Activated T-cell treated with anti-CD3 and anti-CD28 coated beads, Interleukin-2, amount 50 U/mL, for 1 hour (primary cell): ENCODE results near the gene PRSS27.
"Not testable (repeated sequence)": the region's sequence is repeated elsewhere in the genome, so short reads cannot be mapped to it uniquely, and the experiment has no call there.

ENCODE experiments used
- DNase-seq: peaks from one replicate; pipeline ENCODE4 v3.0.0-alpha.2; 2020

PRSS27 gene

DNA sequence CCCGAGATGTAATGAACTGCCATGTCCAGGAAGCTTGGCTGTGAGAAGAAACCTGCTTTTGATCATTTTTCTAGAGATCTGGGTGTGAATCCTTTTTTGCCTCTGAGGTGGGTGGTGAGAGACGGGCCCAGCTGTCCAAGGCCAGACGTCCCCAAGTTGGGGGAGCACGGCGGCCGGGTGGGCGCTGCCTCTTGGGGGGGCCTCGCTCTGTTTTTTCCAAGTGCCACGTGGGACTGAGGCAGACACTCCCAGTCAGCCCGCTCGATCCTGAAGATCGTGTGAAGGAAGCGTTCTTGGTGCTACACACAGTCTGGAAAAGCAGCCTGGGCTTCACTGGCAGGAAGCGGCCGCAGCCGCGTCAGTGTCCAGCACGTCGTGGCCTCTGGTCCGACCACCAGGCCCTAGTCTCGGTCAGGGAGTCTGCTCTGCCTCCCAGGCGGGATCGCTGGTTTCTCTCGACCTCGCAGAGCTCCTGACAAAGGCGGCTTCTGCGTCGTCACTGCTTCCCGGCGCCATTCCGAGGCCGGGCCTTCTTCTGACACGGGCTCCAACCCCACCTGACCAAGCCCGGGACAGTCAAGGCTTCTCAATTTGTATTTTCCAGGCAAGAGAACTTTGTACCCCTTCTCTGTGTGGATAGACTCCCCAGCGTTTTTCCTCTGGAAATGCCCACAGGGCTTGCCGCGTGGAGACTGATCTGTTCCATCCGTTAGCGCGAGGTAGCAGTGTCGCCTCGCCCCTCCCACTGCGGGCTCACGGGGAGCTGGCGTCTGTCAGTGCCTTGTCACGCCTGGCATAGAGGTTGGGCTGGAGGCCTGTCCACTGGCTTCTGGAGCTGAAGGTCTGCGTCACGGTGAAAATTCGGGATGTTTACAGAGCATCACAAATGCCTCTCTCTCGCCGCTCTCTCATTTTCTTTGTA lies 12.4 kb downstream of the PRSS27 start:
- DNase-seq = no peak

GRCh38 chr16:2706611-2707311 lies 13.3 kb downstream of the PRSS27 start:
- DNase-seq = no peak

DNA sequence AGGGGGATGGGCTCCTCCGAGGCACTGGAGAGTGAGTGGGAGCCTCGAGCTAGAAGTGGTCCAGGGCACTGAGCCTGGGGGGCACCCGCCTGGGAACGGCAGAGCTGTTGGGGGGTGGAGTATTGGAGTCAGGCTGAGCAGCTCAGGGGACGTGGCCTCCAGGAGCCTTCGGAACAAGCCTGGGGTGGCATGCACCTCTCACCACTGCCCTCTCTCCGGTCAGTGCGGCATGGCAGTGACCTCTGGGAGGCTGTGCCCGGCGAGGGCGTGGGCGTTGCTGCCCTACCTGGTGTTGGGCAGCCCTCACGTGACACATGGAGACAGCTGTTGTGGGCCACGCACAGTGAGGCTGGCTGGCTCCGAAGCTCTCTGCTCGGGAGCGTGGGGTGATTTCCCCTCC lies 13.9 kb downstream of the PRSS27 start:
- DNase-seq = no peak

- DNase-seq = no peak
These were observed 14.7 kb downstream of the PRSS27 start for GRCh38 chr16:2705351-2705750.

- DNase-seq = no peak
These were observed 15.1 kb downstream of the PRSS27 start for GRCh38 chr16:2704983-2705275.

GRCh38 chr16:2704166-2704982 lies 15.7 kb downstream of the PRSS27 start:
- no peak for DNase-seq

DNA sequence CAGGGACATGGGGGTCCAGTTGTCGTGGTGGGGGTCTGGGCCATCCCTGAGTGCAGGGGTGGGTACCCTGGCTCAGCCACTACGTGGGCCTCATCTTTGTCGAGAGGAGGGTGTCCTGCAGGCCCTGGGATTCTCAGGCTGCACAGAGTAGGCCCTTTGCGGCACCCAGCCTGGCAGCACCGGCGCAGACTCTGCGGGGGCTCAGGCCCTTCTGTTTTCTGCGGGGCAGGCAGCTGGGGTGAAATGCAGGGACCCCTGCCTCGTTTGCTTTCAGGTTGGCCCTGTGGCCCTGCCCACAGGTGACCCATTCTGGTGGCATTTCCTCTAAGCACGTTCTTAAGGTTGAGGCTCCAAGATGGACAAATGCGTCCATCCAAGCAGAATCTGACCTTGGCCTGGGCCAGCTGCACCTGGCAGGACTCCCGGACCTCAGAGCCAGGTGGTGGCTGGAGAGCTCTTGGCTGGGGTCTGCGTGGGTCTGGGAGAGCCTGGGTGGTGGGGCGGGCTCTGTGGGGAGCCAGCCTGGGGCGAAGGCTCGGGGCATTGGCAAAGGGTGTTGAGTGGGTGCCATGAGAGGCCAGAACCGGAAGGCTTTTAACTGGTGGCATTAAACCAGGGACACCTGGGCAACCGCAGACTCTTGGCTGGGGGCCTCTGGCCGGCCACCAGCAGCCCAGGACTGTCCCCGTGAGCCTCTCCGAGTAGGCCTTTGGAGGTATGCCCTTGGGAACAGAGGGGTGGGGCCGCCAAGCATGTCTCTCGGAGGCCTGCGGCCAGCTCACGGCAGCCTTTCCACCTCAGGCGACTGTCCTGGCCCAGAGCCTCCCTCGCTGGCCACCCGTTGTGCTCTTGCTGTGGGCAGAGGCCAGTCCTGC lies 16.9 kb downstream of the PRSS27 start:
- no peak for DNase-seq

DNA sequence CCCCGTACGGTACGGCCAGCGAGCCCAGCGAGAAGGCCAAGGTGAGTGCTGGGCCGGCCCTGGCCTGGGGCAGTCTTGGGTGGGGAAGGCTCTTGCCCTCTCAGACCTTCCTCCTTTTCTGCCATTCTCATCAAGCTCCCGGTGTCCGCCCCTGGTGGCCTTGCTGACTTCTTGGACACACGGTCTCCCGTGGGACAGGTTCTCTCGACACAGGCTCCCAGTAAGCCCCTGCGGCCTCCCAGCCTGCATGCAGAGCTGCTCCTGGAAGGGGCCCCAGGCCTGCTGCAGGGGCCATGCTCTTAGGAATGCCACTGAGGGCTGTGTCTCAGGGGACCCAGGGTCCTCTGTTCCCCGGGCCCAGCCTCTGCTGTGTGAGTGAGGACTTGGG lies 17.6 kb downstream of the PRSS27 start:
- DNase-seq = no peak

GRCh38 chr16:2701713-2702437 lies 18.1 kb downstream of the PRSS27 start:
- no peak for DNase-seq

DNA sequence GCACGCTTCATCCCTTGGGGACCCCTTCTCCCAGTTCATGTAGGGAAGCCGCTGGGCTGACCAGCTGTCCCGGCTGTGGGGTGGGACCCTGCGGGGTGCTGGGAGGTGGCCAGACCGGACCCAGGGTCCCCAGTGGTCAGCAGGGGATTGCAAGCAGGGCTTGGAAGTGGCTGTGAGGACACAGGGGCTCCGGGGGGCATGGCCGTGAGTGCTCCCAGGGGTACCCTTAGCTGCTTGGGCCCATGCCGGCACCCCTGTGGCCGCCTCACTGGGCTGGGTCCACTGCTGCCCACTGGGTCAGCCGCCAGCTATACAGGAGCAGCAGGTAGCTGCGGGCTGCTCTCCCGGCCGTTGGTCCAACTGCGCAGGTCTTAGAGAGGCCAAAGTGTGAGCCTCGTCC lies 18.8 kb downstream of the PRSS27 start:
- no peak for DNase-seq

GRCh38 chr16:2700786-2701185 lies 19.2 kb downstream of the PRSS27 start:
- no peak for DNase-seq

- no peak for DNase-seq
These were observed 20.0 kb downstream of the PRSS27 start for GRCh38 chr16:2699791-2700600.

- DNase-seq = no peak
These were observed 20.9 kb downstream of the PRSS27 start for GRCh38 chr16:2698965-2699750.

GRCh38 chr16:2698103-2698870 lies 21.7 kb downstream of the PRSS27 start:
- DNase-seq = no peak

- no peak for DNase-seq
These were observed 22.5 kb downstream of the PRSS27 start for GRCh38 chr16:2697401-2697948.

DNA sequence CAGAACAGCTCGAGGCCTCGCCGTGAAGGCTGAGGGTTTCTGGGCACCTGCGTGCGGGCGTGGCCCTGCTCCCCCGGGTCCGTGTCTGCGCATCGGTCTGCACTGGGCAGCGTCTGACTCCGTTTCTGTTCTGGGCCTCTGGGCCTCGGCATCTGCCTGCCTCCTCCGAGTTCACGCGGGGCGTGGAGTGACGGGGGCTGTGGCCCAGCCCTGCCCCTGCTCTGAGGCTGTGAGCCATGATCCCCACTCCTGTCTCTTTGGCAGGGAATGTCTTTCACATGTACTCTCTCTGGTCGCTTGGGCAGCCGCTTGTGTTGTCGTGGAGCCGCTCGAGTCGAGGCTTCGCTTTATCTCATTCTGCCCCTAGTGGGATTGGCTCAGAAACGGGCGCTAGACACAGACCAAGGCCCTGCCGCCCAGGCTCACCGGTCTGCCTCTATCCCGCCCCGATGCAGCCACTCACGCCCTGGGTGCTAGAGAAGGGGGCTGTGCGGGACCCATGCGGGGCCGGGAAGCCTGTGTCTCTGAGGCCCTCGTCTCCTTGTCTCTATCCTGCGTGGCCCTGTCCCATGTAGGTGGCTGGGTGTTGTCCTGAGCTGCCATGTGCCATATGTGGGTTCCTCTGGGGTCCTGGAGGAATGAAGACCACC lies 23.3 kb downstream of the PRSS27 start:
- not testable (repeated sequence) for DNase-seq

DNA sequence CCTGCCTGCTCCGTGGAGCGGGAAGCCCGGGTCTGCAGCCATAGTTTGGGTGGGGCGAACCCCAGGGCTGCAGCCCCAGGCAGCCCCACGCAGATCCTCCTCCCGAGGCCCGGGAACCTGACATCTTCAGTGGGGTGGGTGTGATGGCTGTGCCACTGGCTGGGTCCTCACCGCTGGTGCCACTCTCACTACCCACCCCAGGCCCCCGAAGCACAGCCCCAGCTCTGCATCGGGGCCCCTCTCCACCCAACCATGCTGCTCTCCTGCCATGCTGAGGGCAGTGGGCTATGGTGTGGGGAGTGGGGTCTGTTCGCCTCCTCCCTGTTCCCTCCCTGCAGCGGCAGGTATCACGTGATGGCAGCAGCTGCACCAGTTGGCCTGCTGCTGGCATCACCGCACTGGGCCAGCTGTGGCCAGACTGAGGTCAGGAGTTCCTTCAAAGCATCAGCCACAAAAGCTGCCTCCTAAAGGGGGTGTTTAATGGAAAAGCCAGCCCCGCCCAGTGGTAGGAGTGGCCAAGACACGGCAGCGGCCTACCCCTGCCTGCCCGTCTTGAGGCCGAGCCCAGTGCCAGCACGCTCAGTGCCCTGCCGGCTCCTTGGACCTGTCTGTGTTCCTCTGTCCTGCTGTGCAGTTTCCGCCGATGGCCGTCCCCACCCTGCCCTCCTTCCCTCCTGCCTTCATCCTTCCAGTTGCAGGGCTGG lies 26.9 kb downstream of the PRSS27 start:
- DNase-seq = no peak
